GM12878 (cell line): ENCODE data around the gene CDK15. TPM values are rescaled to one million over a fixed set of nuclear protein-coding genes. Genes with fewer than 3 reads are reported as not detected.

Experiments
- BHLHE40 ChIP-seq, 2 experiments: fragments of 450-650 bp in 1 of 2; IDR thresholded peaks; 2 replicates each; pipeline ENCODE4 v1.6.1; 2011 to 2017; ENCODE audit warnings: low read depth in 2 of 2, borderline replicate concordance in 1 of 2, improper control_type of control experiment in 1 of 2, low read length in 1 of 2, mild to moderate bottlenecking in 1 of 2
- BMI1 ChIP-seq: fragments of 450-650 bp; IDR thresholded peaks from 2 replicates; pipeline ENCODE4 v1.6.1; 2016; ENCODE audit warnings: mild to moderate bottlenecking, moderate library complexity, borderline replicate concordance
- CEBPB ChIP-seq, 2 experiments: fragments of 150-350 bp in 1 of 2; IDR thresholded peaks; 2 replicates each; pipeline ENCODE4 v1.6.1; 2012 to 2014; ENCODE audit warnings: low read depth in 2 of 2, low read length in 2 of 2, borderline replicate concordance in 1 of 2, inconsistent platforms in 1 of 2
- KLF5 ChIP-seq: fragments of 450-650 bp; IDR thresholded peaks from 2 replicates; pipeline ENCODE4 v1.6.1; 2014; ENCODE audit warnings: mild to moderate bottlenecking; ENCODE audit not compliant: partially characterized antibody
- NFIC ChIP-seq: IDR thresholded peaks from 2 replicates; pipeline ENCODE4 v1.6.1; 2012; ENCODE audit warnings: low read depth, mild to moderate bottlenecking, inconsistent platforms, low read length, moderate library complexity
- NFYA ChIP-seq: IDR thresholded peaks from 2 replicates; pipeline ENCODE4 v1.6.1; 2011; ENCODE audit warnings: low read depth, mild to moderate bottlenecking, low read length, improper control_type of control experiment, borderline replicate concordance
- NFYB ChIP-seq: IDR thresholded peaks from 2 replicates; pipeline ENCODE4 v1.6.1; 2011; ENCODE audit warnings: low read depth, mild to moderate bottlenecking, low read length, improper control_type of control experiment, moderate library complexity; ENCODE audit not compliant: insufficient read depth
- PAX5 ChIP-seq: IDR thresholded peaks from 2 replicates; pipeline ENCODE4 v1.6.1; 2011; ENCODE audit warnings: low read depth, low read length, borderline replicate concordance
- POU2F2 ChIP-seq: IDR thresholded peaks from 3 replicates; pipeline ENCODE4 v1.6.1; 2011; ENCODE audit warnings: low read depth, mild to moderate bottlenecking, low read length, borderline replicate concordance
- TAF1 ChIP-seq: IDR thresholded peaks from 2 replicates; pipeline ENCODE4 v1.6.1; 2011; ENCODE audit warnings: mild to moderate bottlenecking, low read depth, low read length, borderline replicate concordance
- YY1 ChIP-seq: IDR thresholded peaks from 2 replicates; pipeline ENCODE4 v1.6.1; 2011; ENCODE audit warnings: low read depth, mild to moderate bottlenecking, low read length
- polyA plus RNA-seq, 11 experiments: library from polyadenylated mRNA; depleted of rRNA in 4 of 11; unstranded in 6 of 11; stranded (reverse) in 5 of 11; fragments of >200 nt; fragmentation: Nextera tagmentation in 4 of 11; fragmentation: Illumina TruSeq in 1 of 11; extraction: Ambion mirVana in 4 of 11; extraction: Trizol in 1 of 11; gene quantifications; 1 replicate in 1 of 11; 2 replicates in 10 of 11; pipeline versions ENCODE4 v1.2.1 to v1.2.3, GENCODE V29; 2011 to 2016; ENCODE audit warnings: inconsistent platforms in 2 of 11, missing spikeins in 2 of 11, low read depth in 1 of 11
- total RNA-seq, 4 experiments: library from RNA; depleted of rRNA in 3 of 4; stranded (reverse); fragments of >200 nt in 3 of 4; fragmentation: Illumina TruSeq in 1 of 4; extraction: Trizol in 1 of 4; gene quantifications; 2 replicates each; pipeline versions ENCODE4 v1.2.1 to v1.2.3, GENCODE V29; 2013 to 2021
- TF ChIP-seq, protein P1 (sequence below): fragments of 450-650 bp; IDR thresholded peaks from 2 replicates; pipeline ENCODE4 v1.6.1; 2016; ENCODE audit warnings: mild to moderate bottlenecking
- TF ChIP-seq, protein P2 (sequence below): fragments of 450-650 bp; IDR thresholded peaks from 2 replicates; pipeline ENCODE4 v1.6.1; 2017; ENCODE audit warnings: mild to moderate bottlenecking, low read depth, inconsistent platforms; ENCODE audit not compliant: poor library complexity, severe bottlenecking
- TF ChIP-seq, protein P3 (sequence below): fragments of 450-650 bp; IDR thresholded peaks from 2 replicates; pipeline ENCODE4 v1.6.1; 2018; ENCODE audit warnings: mild to moderate bottlenecking, low read depth, moderate library complexity; ENCODE audit not compliant: partially characterized antibody
- TF ChIP-seq, protein P4 (sequence below): IDR thresholded peaks from 2 replicates; pipeline ENCODE4 v1.6.1; 2012; ENCODE audit warnings: low read depth, low read length, improper control_type of control experiment
- TF ChIP-seq, protein P5 (sequence below): fragments of 450-650 bp; formaldehyde crosslinking; IDR thresholded peaks from 2 replicates; pipeline ENCODE4 v1.4.0; 2022; ENCODE audit warnings: mild to moderate bottlenecking, moderate library complexity

Gene CDK15
- total and polyA plus RNA-seq, 10 of the 15 experiments (the other 5 are each of a cell fraction or from before 2014, with no cell fraction given) = 0.01 to 0.04 TPM; not detected in 8

DNA sequence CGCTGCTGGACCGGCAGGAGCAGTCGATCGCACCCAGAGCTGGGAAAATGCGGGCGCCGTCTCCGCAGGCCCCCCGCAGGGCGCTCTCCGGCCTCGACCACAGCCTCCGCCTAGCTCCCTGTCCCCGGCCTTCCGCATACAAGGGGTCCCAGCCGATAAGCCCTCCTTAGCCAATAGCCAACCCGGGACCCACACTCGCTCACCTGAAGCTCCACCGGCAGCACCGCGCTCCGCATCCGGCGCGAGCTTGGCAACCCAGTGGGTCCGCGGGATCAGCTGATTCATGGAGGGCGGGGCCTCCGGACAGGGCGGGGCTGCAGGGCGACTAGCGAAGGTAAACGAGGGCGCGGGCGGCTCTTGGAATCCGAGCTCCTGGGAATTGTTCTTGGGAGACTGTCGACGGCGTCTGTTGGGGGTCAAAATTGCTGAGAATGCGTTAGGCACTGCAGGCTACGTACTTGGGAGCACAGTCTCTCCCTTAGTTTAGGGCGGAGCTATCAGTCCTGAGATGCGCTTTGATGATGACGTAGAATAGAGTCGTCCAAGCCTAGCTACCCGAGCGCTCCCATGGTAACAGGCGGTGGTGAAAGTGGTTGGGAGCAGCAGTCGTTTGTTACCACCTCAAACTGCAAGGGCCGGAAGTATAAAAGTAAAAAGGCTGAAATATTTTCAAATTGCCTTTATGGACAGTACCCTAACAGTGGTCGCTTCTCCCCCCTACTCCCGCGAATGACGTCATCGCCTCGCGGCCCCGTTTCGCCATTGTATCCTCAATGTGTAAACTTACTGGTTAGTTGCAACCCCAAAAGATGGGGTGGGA, 25.5 kb upstream of the CDK15 start, which contains the start of gene ALS2 (continued):
- TF ChIP-seq, protein P1, sequence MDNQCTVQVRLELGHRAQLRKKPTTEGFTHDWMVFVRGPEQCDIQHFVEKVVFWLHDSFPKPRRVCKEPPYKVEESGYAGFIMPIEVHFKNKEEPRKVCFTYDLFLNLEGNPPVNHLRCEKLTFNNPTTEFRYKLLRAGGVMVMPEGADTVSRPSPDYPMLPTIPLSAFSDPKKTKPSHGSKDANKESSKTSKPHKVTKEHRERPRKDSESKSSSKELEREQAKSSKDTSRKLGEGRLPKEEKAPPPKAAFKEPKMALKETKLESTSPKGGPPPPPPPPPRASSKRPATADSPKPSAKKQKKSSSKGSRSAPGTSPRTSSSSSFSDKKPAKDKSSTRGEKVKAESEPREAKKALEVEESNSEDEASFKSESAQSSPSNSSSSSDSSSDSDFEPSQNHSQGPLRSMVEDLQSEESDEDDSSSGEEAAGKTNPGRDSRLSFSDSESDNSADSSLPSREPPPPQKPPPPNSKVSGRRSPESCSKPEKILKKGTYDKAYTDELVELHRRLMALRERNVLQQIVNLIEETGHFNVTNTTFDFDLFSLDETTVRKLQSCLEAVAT = no peak; the same call in none of the 2 replicates
- TF ChIP-seq CEBPB (IDR thresholded peaks at IDR 0.05; ENCODE audit: borderline replicate concordance in 1 of 2, low read depth in 2 of 2, low read length in 2 of 2) (no peak), NFYA (no peak), PAX5 (no peak), BMI1 (peak; percentile 91), YY1 (peak; percentile 83; the same call in 1 of the 2 replicates), NFIC (no peak), TAF1 (peak; percentile 29; the same call in 1 of the 2 replicates), NFYB (peak; percentile 69; the same call in 1 of the 2 replicates), POU2F2 (peak; percentile 2; the same call in 1 of the 3 replicates), BHLHE40 (IDR thresholded peaks at IDR 0.05; ENCODE audit: borderline replicate concordance in 1 of 2, low read depth in 2 of 2, low read length in 1 of 2) (no peak), KLF5 (no peak)
- TF ChIP-seq, protein P2, sequence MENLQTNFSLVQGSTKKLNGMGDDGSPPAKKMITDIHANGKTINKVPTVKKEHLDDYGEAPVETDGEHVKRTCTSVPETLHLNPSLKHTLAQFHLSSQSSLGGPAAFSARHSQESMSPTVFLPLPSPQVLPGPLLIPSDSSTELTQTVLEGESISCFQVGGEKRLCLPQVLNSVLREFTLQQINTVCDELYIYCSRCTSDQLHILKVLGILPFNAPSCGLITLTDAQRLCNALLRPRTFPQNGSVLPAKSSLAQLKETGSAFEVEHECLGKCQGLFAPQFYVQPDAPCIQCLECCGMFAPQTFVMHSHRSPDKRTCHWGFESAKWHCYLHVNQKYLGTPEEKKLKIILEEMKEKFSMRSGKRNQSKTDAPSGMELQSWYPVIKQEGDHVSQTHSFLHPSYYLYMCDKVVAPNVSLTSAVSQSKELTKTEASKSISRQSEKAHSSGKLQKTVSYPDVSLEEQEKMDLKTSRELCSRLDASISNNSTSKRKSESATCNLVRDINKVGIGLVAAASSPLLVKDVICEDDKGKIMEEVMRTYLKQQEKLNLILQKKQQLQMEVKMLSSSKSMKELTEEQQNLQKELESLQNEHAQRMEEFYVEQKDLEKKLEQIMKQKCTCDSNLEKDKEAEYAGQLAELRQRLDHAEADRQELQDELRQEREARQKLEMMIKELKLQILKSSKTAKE = peak; percentile 49
- TF ChIP-seq, protein P3, sequence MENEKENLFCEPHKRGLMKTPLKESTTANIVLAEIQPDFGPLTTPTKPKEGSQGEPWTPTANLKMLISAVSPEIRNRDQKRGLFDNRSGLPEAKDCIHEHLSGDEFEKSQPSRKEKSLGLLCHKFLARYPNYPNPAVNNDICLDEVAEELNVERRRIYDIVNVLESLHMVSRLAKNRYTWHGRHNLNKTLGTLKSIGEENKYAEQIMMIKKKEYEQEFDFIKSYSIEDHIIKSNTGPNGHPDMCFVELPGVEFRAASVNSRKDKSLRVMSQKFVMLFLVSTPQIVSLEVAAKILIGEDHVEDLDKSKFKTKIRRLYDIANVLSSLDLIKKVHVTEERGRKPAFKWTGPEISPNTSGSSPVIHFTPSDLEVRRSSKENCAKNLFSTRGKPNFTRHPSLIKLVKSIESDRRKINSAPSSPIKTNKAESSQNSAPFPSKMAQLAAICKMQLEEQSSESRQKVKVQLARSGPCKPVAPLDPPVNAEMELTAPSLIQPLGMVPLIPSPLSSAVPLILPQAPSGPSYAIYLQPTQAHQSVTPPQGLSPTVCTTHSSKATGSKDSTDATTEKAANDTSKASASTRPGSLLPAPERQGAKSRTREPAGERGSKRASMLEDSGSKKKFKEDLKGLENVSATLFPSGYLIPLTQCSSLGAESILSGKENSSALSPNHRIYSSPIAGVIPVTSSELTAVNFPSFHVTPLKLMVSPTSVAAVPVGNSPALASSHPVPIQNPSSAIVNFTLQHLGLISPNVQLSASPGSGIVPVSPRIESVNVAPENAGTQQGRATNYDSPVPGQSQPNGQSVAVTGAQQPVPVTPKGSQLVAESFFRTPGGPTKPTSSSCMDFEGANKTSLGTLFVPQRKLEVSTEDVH = peak; percentile 29
- TF ChIP-seq, protein P4, sequence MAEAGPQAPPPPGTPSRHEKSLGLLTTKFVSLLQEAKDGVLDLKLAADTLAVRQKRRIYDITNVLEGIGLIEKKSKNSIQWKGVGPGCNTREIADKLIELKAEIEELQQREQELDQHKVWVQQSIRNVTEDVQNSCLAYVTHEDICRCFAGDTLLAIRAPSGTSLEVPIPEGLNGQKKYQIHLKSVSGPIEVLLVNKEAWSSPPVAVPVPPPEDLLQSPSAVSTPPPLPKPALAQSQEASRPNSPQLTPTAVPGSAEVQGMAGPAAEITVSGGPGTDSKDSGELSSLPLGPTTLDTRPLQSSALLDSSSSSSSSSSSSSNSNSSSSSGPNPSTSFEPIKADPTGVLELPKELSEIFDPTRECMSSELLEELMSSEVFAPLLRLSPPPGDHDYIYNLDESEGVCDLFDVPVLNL = 0 out of 2 replicates have a peak, but pooled peaks have one; percentile 19
- TF ChIP-seq, protein P5, sequence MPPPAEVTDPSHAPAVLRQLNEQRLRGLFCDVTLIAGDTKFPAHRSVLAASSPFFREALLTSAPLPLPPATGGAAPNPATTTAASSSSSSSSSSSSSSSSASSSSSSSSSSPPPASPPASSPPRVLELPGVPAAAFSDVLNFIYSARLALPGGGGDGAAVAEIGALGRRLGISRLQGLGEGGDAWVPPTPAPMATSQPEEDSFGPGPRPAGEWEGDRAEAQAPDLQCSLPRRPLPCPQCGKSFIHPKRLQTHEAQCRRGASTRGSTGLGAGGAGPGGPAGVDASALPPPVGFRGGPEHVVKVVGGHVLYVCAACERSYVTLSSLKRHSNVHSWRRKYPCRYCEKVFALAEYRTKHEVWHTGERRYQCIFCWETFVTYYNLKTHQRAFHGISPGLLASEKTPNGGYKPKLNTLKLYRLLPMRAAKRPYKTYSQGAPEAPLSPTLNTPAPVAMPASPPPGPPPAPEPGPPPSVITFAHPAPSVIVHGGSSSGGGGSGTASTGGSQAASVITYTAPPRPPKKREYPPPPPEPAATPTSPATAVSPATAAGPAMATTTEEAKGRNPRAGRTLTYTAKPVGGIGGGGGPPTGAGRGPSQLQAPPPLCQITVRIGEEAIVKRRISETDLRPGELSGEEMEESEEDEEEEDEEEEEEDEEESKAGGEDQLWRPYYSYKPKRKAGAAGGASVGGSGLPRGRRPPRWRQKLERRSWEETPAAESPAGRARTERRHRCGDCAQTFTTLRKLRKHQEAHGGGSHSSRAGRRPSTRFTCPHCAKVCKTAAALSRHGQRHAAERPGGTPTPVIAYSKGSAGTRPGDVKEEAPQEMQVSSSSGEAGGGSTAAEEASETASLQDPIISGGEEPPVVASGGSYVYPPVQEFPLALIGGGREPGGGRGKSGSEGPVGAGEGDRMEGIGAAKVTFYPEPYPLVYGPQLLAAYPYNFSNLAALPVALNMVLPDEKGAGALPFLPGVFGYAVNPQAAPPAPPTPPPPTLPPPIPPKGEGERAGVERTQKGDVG = no peak
